K562 (cell line): ENCODE measurements around the gene SLC35G6. TPM values are rescaled to one million over a fixed set of nuclear protein-coding genes. Genes with fewer than 3 reads are reported as not detected.

Source experiments
- ATAC-seq: fragments of 200-7000 bp; cut with Tn5 transposase; 3 replicates; pipeline ENCODE4 v1.9.1; 2020; ENCODE audit warnings: moderate library complexity
- BruUV-seq: library from RNA; stranded (reverse); fragments of 400-500 nt; replicated peaks from 2 replicates; lab custom pipeline; 2021; lab: Mats Ljungman, UMichigan
- CTCF ChIA-PET: fragments of 300-600 bp; formaldehyde crosslinking; extraction: SDS; loops from one replicate; lab custom pipeline; 2021; ENCODE audit warnings: low intra/inter-chr PET ratio; lab: Yijun Ruan, JAX
- POLR2A ChIA-PET: fragments of 300-600, 350-650 bp; sonication (Branson Sonifier 250); formaldehyde crosslinking; extraction: SDS; loops from one replicate; lab custom pipeline; 2021; ENCODE audit warnings: antibody characterized with exemption, inconsistent platforms; lab: Yijun Ruan, JAX
- DNase-seq, 4 experiments: peaks; one replicate each; pipeline versions ENCODE4 v3.0.0 to v3.0.0-alpha.2; 2011 to 2018; ENCODE audit warnings: low spot score in 3 of 4, mixed read lengths in 3 of 4; ENCODE audit errors: extremely low read depth in 1 of 4
- FAIRE-seq: peaks from 2 replicates; lab custom pipeline; 2011; peaks lifted over from hg19 to GRCh38; lab: Jason Lieb, UNC
- H2AFZ ChIP-seq: 2 replicates; pipeline ENCODE4 v1.6.0; 2011; ENCODE audit warnings: low read depth, low read length, control low read depth, inconsistent platforms
- H3K27ac ChIP-seq: fragments of 200-600 bp; 3 replicates; pipeline ENCODE4 v1.8.0; 2011; ENCODE audit warnings: low read depth, mild to moderate bottlenecking, control low read depth, inconsistent platforms, low read length, moderate library complexity, mixed read lengths; ENCODE audit errors: extremely low read depth
- H3K27me3 ChIP-seq, 2 experiments: fragments of 300-600 bp in 1 of 2; 2 replicates in 1 of 2; 3 replicates in 1 of 2; pipeline versions ENCODE4 v1.6.0 to v1.8.0; 2011; ENCODE audit warnings: inconsistent platforms in 2 of 2, low read length in 2 of 2, mild to moderate bottlenecking in 1 of 2, mixed read lengths in 1 of 2, moderate library complexity in 1 of 2; ENCODE audit not compliant: control insufficient read depth in 2 of 2, insufficient read depth in 2 of 2
- H3K36me3 ChIP-seq: fragments of 300-600 bp; 3 replicates; pipeline ENCODE4 v1.8.0; 2011; ENCODE audit warnings: mild to moderate bottlenecking, low read length, inconsistent platforms; ENCODE audit not compliant: control insufficient read depth, insufficient read depth
- H3K4me1 ChIP-seq, 2 experiments: fragments of 200-600 bp in 1 of 2; replicated peaks in 1 of 2; 2 replicates in 1 of 2; 3 replicates in 1 of 2; pipeline versions ENCODE4 v1.5.1 to v1.8.0; 2011; ENCODE audit warnings: inconsistent platforms in 2 of 2, low read length in 2 of 2, mild to moderate bottlenecking in 1 of 2, mixed read lengths in 1 of 2, moderate library complexity in 1 of 2; ENCODE audit not compliant: control insufficient read depth in 2 of 2, insufficient read depth in 2 of 2
- H3K4me2 ChIP-seq: 2 replicates; pipeline ENCODE4 v1.6.1; 2011; ENCODE audit warnings: low read length, control low read depth, inconsistent platforms, mixed read lengths; ENCODE audit not compliant: insufficient read depth
- H3K4me3 ChIP-seq: fragments of 200-600 bp; sonication (generic), shearing (Covaris generic); 2 replicates; pipeline ENCODE4 v1.5.1; 2016; ENCODE audit warnings: control low read depth, inconsistent platforms
- H3K79me2 ChIP-seq: fragments of 200-600 bp; 3 replicates; pipeline ENCODE4 v1.8.0; 2011; ENCODE audit warnings: low read length, inconsistent platforms; ENCODE audit not compliant: control insufficient read depth, insufficient read depth
- H3K9ac ChIP-seq, 2 experiments: 2 replicates each; pipeline versions ENCODE4 v1.6.0 to v1.6.1; 2011; ENCODE audit warnings: low read depth in 2 of 2, low read length in 2 of 2, control low read depth in 1 of 2, inconsistent platforms in 1 of 2, mild to moderate bottlenecking in 1 of 2, mixed read lengths in 1 of 2; ENCODE audit not compliant: insufficient read depth in 1 of 2
- H3K9me1 ChIP-seq: one replicate; pipeline ENCODE4 v1.6.0; 2011; ENCODE audit warnings: inconsistent platforms, mild to moderate bottlenecking, low read length, moderate library complexity; ENCODE audit not compliant: control insufficient read depth, insufficient read depth
- H3K9me3 ChIP-seq: replicated peaks from 2 replicates; pipeline ENCODE4 v1.5.1; 2011; ENCODE audit warnings: low read depth, low read length, inconsistent platforms; ENCODE audit not compliant: control insufficient read depth, insufficient read depth
- H4K20me1 ChIP-seq: replicated peaks from 2 replicates; pipeline ENCODE4 v1.6.1; 2011; ENCODE audit warnings: low read length, inconsistent platforms, mixed read lengths; ENCODE audit not compliant: control insufficient read depth, insufficient read depth
- BDP1 ChIP-seq: IDR thresholded peaks from 3 replicates; pipeline ENCODE4 v1.6.1; 2011; ENCODE audit not compliant: insufficient read length, insufficient read depth
- CBX3 ChIP-seq, 2 experiments: IDR thresholded peaks; 1 replicate in 1 of 2; 2 replicates in 1 of 2; pipeline ENCODE4 v1.6.1; 2012; ENCODE audit warnings: inconsistent platforms in 2 of 2, low read length in 2 of 2, borderline replicate concordance in 1 of 2, control low read depth in 1 of 2
- CHD1 ChIP-seq: fragments of 200-600 bp; sonication (generic); IDR thresholded peaks from one replicate; pipeline ENCODE4 v1.6.1; 2012; ENCODE audit warnings: mild to moderate bottlenecking, moderate library complexity, low read length, inconsistent platforms
- CHD4 ChIP-seq: fragments of 200-600 bp; sonication (generic); IDR thresholded peaks from 3 replicates; pipeline ENCODE4 v1.6.1; 2012; ENCODE audit warnings: low read depth, mild to moderate bottlenecking, mixed read lengths, low read length, inconsistent platforms; ENCODE audit not compliant: insufficient read depth, insufficient replicate concordance, poor library complexity, severe bottlenecking
- HLTF ChIP-seq: fragments of 450-650 bp; IDR thresholded peaks from 2 replicates; pipeline ENCODE4 v1.6.1; 2016
- MXD1 ChIP-seq: fragments of 250-450 bp; sonication (Bioruptor Pico); IDR thresholded peaks from 2 replicates; pipeline ENCODE4 v1.8.0; 2021; ENCODE audit warnings: borderline replicate concordance, mild to moderate bottlenecking, moderate library complexity; ENCODE audit not compliant: poor library complexity, severe bottlenecking
- POLR2H ChIP-seq: IDR thresholded peaks from 2 replicates; pipeline ENCODE4 v1.6.1; 2016; ENCODE audit warnings: missing genetic modification characterization, low read depth, mild to moderate bottlenecking, control low read depth, missing compliant biosample characterization, moderate library complexity
- RB1 ChIP-seq: fragments of 450-650 bp; IDR thresholded peaks from 2 replicates; pipeline ENCODE4 v1.6.1; 2017; ENCODE audit warnings: low read depth, mild to moderate bottlenecking
- RBM25 ChIP-seq: fragments of 200-400 bp; formaldehyde crosslinking; IDR thresholded peaks from 2 replicates; pipeline ENCODE4 v1.6.1; 2018; ENCODE audit warnings: low read length, low read depth, moderate library complexity; ENCODE audit not compliant: severe bottlenecking
- TRIM24 ChIP-seq, 2 experiments: fragments of 450-650 bp; IDR thresholded peaks; 2 replicates each; pipeline ENCODE4 v1.6.1; 2016
- TRIM28 ChIP-seq: fragments of 450-650 bp; IDR thresholded peaks from 2 replicates; pipeline ENCODE4 v1.6.1; 2017
- ZC3H8 ChIP-seq: fragments of 450-650 bp; IDR thresholded peaks from 2 replicates; pipeline ENCODE4 v1.6.1; 2017
- in situ Hi-C: fragments of 300-500 bp; cut with MboI; formaldehyde crosslinking; loops from 4 replicates; pipeline ENCODE4 v1.15.0; 2018; ENCODE audit warnings: inconsistent platforms, mixed read lengths
- intact Hi-C: fragments of 100-400 bp; cut with micrococcal nuclease; formaldehyde crosslinking; loops from 2 replicates; pipeline ENCODE4 v1.14.2; 2022
- polyA plus RNA-seq, 8 experiments: library from polyadenylated mRNA; depleted of rRNA in 4 of 8; stranded (reverse) in 5 of 8; unstranded in 3 of 8; fragments of >200 nt; fragmentation: Nextera tagmentation in 2 of 8; fragmentation: Illumina TruSeq in 1 of 8; extraction: Ambion mirVana in 2 of 8; extraction: Trizol in 1 of 8; gene quantifications; 2 replicates each; pipeline versions ENCODE4 v1.2.1 to v1.2.3, GENCODE V29; 2011 to 2014; ENCODE audit warnings: inconsistent platforms in 1 of 8, missing spikeins in 1 of 8
- total RNA-seq, 7 experiments: library from RNA; depleted of rRNA in 6 of 7; stranded (reverse); fragments of >200 nt in 6 of 7; fragmentation: Illumina TruSeq in 2 of 7; extraction: Trizol in 2 of 7; gene quantifications; 2 replicates each; pipeline versions ENCODE4 v1.2.1 to v1.2.3, GENCODE V29; 2011 to 2021; ENCODE audit warnings: low replicate concordance in 1 of 7

Gene SLC35G6
- total and polyA plus RNA-seq, 9 of the 15 experiments (the other 6 are each of a cell fraction or from before 2014, with no cell fraction given), result not detected

DNA sequence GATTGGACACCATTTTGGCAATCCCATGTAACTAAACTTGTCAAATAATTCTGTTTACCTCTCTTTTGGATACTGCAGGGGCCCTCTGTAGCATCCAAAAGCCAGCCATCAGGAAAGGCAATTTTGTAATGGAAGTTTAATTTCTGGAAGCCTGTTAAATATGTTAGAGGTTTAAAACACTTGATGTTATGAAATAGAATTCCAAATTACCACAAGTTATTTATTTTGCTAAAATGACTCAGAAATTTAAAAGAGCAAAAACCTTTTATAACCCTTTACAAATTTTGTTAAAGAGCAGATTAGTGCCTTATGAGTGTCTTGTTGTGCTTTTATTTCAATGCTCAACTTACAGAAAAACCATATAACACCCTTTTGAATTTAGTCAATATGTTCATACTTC, 47.6 kb downstream of the SLC35G6 start:
- no peaks in the 10 kb centered on the region for H3K4me1 ChIP-seq
- H2AFZ ChIP-seq, result no peak overlapping the region
- no peaks in the 10 kb centered on the region for H3K9me1 ChIP-seq
- H3K4me2 ChIP-seq, result no peak overlapping the region
- no peak for DNase-seq
- H3K27me3 ChIP-seq, result no peaks in the 10 kb centered on the region
- peak; percentile 63 for TF ChIP-seq RBM25
- no peak for TF ChIP-seq CHD1
- TF ChIP-seq CBX3 (IDR thresholded peaks at IDR 0.05; ENCODE audit: borderline replicate concordance in 1 of 2, low read length in 2 of 2), result peak in 1 of 2 experiments; percentile 41; a peak in 1 of 3 replicates
- TF ChIP-seq RB1, result no peak
- peak; percentile 75; the same call in 1 of the 2 replicates for TF ChIP-seq HLTF
- TF ChIP-seq BDP1, result no peak
- TF ChIP-seq ZC3H8, result no peak
- no peak for TF ChIP-seq MXD1
- no peak for TF ChIP-seq POLR2H (tag)
- peak in 1 of 2 experiments; percentile 34; a peak in 1 of 4 replicates for TF ChIP-seq TRIM24 (IDR thresholded peaks at IDR 0.05)
- TF ChIP-seq TRIM28, result peak; percentile 83
- no peak for TF ChIP-seq CHD4
- no TSS peak for BruUV-seq
- no peak for FAIRE-seq
- no peaks in the 10 kb centered on the region for H4K20me1 ChIP-seq
- in situ Hi-C loops (no loop called here), intact Hi-C loops (no loop called here)
- ChIA-PET CTCF (no interaction called here), POLR2A (no interaction called here)
- no peaks in the 10 kb centered on the region for H3K36me3 ChIP-seq
- H3K9me3 ChIP-seq, result peaks cover 3% of the 10 kb centered on the region; the same call in 1 of the 2 replicates
- ATAC-seq, result no peak
- H3K27ac ChIP-seq, result no peak overlapping the region
- H3K9ac ChIP-seq, result no peak overlapping the region
- H3K4me3 ChIP-seq, result no peak overlapping the region
- H3K79me2 ChIP-seq, result no peaks in the 10 kb centered on the region
